ENCODE data around the gene STX16. TPM values are rescaled to one million over a fixed set of nuclear protein-coding genes. Genes with fewer than 3 reads are reported as not detected.

Gene STX16
- total RNA-seq, 1 experiment from 2014 or later = 38.0 TPM

GRCh38 chr20:58613061-58613854 lies 37.8 kb upstream of the STX16 start:
- Histone ChIP-seq H3K27ac (no peak overlapping the region), H3K27me3 (peaks cover 14% of the 10 kb centered on the region), H3K36me3 (no peaks in the 10 kb centered on the region), H3K9me3 (replicated peaks) (no peaks in the 10 kb centered on the region), H3K4me1 (no peaks in the 10 kb centered on the region), H3K4me3 (no peak overlapping the region)
- DNase-seq = no peak

DNA sequence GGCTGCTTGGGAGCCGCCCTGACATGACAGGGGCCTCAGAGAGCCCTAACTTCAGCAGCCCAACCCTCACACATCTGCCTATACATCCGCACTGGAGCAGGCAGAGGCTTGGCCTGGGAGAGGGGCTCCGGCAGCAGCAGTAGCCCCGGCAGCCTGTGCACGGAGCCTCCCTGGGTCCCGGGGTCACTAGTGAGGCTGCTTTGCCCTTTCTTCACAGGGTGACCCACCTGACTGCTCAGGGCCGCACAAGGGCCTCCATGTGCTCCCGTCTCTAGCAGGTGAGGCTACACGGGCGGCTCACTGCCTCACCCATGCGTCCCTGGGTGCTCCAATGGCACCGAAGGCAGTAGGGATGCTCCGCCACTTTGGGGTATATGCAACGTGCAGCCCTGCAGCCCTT lies 36.7 kb upstream of the STX16 start:
- no peak for DNase-seq
- Histone ChIP-seq H3K9me3 (replicated peaks) (no peaks in the 10 kb centered on the region), H3K4me1 (no peaks in the 10 kb centered on the region), H3K27me3 (peaks cover 14% of the 10 kb centered on the region), H3K27ac (no peak overlapping the region), H3K36me3 (no peaks in the 10 kb centered on the region), H3K4me3 (no peak overlapping the region)

GRCh38 chr20:58614984-58615760 lies 35.9 kb upstream of the STX16 start:
- Histone ChIP-seq H3K27ac (no peak overlapping the region), H3K9me3 (replicated peaks) (no peaks in the 10 kb centered on the region), H3K4me3 (no peak overlapping the region), H3K27me3 (peaks cover 14% of the 10 kb centered on the region), H3K4me1 (no peaks in the 10 kb centered on the region), H3K36me3 (no peaks in the 10 kb centered on the region)
- DNase-seq = no peak

- Histone ChIP-seq H3K36me3 (no peaks in the 10 kb centered on the region), H3K27ac (no peak overlapping the region), H3K9me3 (replicated peaks) (no peaks in the 10 kb centered on the region), H3K27me3 (peaks cover 14% of the 10 kb centered on the region), H3K4me3 (no peak overlapping the region), H3K4me1 (no peaks in the 10 kb centered on the region)
- no peak for DNase-seq
These were observed 34.7 kb upstream of the STX16 start for GRCh38 chr20:58616411-58616810.

GRCh38 chr20:58617158-58617557 lies 33.9 kb upstream of the STX16 start:
- H3K4me3 ChIP-seq = no peak overlapping the region
- no peaks in the 10 kb centered on the region for H3K36me3 ChIP-seq
- H3K9me3 ChIP-seq (replicated peaks) = no peaks in the 10 kb centered on the region
- no peaks in the 10 kb centered on the region for H3K4me1 ChIP-seq
- no peak overlapping the region for H3K27ac ChIP-seq
- no peak for DNase-seq
- H3K27me3 ChIP-seq = peaks cover 14% of the 10 kb centered on the region

- peaks cover 2% of the 10 kb centered on the region for H3K4me1 ChIP-seq
- H3K27me3 ChIP-seq = peaks cover 12% of the 10 kb centered on the region
- DNase-seq = peak in 1 of 2 experiments; percentile 43
- no peak overlapping the region for H3K4me3 ChIP-seq
- no peak overlapping the region for H3K27ac ChIP-seq
- H3K9me3 ChIP-seq (replicated peaks) = no peaks in the 10 kb centered on the region
- H3K36me3 ChIP-seq = no peaks in the 10 kb centered on the region
These were observed 32.6 kb upstream of the STX16 start for GRCh38 chr20:58618351-58619076.

DNA sequence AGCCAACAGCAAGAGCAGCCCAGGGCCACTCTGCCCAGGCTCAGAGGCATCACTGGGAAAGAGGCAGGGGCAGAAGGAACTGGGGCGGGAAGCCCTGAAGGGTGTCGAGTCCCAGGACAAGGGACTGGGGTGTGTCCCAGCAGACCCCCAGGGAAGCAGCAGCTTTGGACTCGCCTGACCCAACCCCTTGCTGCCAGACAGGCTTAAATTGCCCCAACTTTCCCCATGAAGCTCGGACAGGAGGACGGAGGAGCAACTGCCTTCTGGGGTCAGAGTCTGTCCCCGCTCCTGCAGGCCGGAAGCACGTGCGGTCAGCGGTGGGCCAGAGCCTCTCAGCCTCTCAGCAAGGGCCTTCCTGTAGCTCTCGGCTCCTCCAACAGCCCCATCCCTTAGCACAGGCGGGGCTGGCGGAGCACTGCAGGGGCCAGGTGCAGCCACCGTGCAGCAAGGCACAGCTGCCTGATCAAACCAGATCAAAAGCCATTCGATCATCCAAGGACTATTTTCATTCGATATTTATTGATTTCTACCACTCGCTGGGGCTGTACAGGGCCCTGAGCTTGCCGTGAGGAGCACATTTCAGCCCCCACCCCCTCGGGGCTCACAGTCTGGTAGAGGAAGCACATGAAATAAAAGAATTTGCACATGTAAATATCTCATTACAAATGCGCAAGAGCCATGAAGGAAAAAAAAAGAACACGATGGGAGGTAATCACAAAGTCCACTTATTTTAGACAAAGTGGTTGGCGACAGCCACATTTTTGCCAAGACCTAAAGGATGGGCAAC lies 31.8 kb upstream of the STX16 start:
- DNase-seq = no peak
- Histone ChIP-seq H3K4me3 (no peak overlapping the region), H3K36me3 (no peaks in the 10 kb centered on the region), H3K9me3 (replicated peaks) (no peaks in the 10 kb centered on the region), H3K27ac (no peak overlapping the region), H3K4me1 (peaks cover 8% of the 10 kb centered on the region), H3K27me3 (peaks cover 7% of the 10 kb centered on the region; the same call in 1 of the 2 replicates)

DNA sequence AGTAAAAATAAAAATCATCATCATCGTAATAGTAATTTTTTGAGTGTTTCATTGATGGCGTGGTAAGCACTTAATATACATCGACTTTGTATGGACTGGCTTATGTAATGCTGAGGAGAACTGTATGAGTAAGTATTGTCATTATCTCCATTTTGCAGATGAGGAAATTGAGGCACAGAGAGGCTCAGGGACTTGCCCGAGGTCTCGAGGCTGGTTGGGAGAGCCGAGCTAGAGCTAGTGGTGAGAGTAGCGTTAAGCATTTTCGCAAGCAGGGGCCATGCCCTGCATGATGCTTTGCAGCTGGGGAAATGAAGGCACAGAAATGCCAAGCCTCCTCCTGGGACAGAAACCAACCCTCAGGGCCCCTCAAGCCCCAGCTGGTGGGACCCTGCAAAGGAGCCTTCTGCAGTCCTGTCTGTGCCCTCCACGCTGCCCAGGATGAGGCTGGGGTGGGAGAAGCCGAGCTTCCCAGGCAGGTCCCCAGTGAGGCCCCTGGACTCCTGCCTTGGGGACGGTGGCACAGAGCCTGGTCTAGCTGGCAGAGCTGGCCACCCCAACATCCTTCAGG lies 31.1 kb upstream of the STX16 start:
- Histone ChIP-seq H3K36me3 (no peaks in the 10 kb centered on the region), H3K4me3 (no peak overlapping the region), H3K27me3 (peaks cover 7% of the 10 kb centered on the region; the same call in 1 of the 2 replicates), H3K9me3 (replicated peaks) (no peaks in the 10 kb centered on the region), H3K4me1 (peaks cover 12% of the 10 kb centered on the region), H3K27ac (no peak overlapping the region)
- DNase-seq = no peak

GRCh38 chr20:58621906-58622548 lies 29.1 kb upstream of the STX16 start:
- H3K4me1 ChIP-seq = peaks cover 12% of the 10 kb centered on the region
- no peak overlapping the region for H3K27ac ChIP-seq
- no peaks in the 10 kb centered on the region for H3K27me3 ChIP-seq
- H3K4me3 ChIP-seq = no peak overlapping the region
- no peaks in the 10 kb centered on the region for H3K9me3 ChIP-seq (replicated peaks)
- no peaks in the 10 kb centered on the region for H3K36me3 ChIP-seq
- DNase-seq = no peak

DNA sequence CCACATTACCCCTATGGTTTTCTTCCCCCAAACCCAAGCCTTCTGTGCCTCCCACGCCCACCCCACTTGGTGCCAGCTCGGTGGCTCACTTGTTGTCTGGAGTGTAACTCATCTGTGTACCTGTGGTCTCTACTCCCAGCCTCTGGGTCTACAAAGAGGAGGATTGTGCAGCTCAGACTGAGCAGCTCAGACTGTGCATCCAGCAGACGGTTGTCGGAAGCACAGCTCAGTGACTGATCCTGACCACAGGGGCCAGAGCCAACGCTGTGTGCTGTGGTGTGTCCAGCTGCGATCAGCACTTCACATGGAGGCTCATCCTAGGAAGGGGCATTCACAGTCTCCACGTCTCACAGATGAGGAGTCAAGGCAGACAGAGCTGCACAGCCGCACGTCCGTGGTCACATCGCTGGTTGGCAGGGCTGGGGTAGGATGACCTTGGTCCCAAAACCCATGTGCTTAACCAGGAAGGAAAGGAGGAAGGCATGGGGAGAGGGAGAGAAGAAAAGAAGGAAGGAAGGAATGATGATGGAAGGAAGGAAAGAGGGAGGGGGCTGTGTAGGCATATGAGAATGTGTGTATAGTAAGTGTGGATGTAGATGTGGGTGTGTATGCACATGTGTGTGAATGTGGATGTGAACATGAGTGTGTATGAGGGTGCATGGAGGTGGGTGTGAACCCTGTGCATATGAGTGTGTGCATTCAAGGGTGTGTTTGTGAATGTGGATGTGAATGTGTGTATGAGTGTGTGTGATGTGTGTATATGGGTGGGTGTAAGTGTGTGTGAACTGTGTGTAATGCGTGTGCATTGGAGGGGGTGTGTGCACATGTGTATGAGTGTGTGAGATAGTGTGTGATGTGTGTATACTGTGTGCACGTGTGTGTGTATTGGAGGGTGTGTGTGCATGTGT lies 28.2 kb upstream of the STX16 start:
- H3K4me1 ChIP-seq = peaks cover 12% of the 10 kb centered on the region
- no peaks in the 10 kb centered on the region for H3K36me3 ChIP-seq
- H3K9me3 ChIP-seq (replicated peaks) = no peaks in the 10 kb centered on the region
- no peaks in the 10 kb centered on the region for H3K27me3 ChIP-seq
- H3K4me3 ChIP-seq = no peak overlapping the region
- no peak overlapping the region for H3K27ac ChIP-seq
- no peak for DNase-seq

- Histone ChIP-seq H3K36me3 (no peaks in the 10 kb centered on the region), H3K27me3 (no peaks in the 10 kb centered on the region), H3K4me3 (no peak overlapping the region), H3K4me1 (peaks cover 18% of the 10 kb centered on the region), H3K9me3 (replicated peaks) (no peaks in the 10 kb centered on the region), H3K27ac (peak overlapping the region; percentile 65)
- peak; percentile 88 to 90 for DNase-seq
These were observed 27.3 kb upstream of the STX16 start for GRCh38 chr20:58623579-58624473.

- H3K36me3 ChIP-seq = no peaks in the 10 kb centered on the region
- no peaks in the 10 kb centered on the region for H3K9me3 ChIP-seq (replicated peaks)
- DNase-seq = no peak
- peaks cover 26% of the 10 kb centered on the region for H3K4me1 ChIP-seq
- H3K27ac ChIP-seq = no peak overlapping the region; the same call in 1 of the 2 replicates
- no peak overlapping the region for H3K4me3 ChIP-seq
- H3K27me3 ChIP-seq = no peaks in the 10 kb centered on the region
These were observed 26.4 kb upstream of the STX16 start for GRCh38 chr20:58624687-58625086.
